Measurements from ENCODE around the gene CRYBB3. TPM values are rescaled to one million over a fixed set of nuclear protein-coding genes. Genes with fewer than 3 reads are reported as not detected.

Gene CRYBB3
- total and polyA plus RNA-seq, 9 of the 15 experiments (the other 6 are each of a cell fraction or from before 2014, with no cell fraction given) = not detected

DNA sequence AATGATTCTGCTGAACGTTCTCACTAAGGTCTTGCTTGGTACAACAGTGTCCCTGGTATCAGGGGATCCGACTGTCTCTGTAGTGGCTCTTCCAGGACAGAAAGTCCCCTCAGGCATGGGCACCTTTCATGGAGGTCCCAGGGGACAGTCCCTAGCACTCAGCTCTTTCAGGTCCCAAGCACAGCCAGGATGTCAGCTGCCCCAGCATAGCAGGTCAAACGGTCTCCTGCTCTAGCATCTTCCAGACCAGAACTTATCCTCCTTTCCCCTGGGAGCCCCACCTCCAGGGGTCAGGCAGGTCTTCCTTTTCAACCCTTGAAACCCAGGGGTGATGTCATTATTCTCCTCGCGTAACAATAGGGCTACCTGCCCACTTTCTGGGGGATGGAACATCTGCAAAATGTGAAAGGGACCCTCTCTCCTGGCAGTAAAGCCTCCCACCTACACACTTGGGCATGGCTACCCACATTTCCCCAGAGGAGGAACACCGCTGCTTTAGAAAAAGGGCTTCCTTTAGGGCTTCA lies 24.7 kb upstream of the CRYBB3 start:
- Histone ChIP-seq H3K36me3 (ENCODE audit: control insufficient read depth, insufficient read depth, low read length) (no peaks in the 10 kb centered on the region), H3K4me3 (no peak overlapping the region)
- 0% methylated on average over 3 of the region's 6 CpGs for WGBS (ENCODE audit: insufficient coverage, low coverage, missing lambda C conversion rate)

DNA sequence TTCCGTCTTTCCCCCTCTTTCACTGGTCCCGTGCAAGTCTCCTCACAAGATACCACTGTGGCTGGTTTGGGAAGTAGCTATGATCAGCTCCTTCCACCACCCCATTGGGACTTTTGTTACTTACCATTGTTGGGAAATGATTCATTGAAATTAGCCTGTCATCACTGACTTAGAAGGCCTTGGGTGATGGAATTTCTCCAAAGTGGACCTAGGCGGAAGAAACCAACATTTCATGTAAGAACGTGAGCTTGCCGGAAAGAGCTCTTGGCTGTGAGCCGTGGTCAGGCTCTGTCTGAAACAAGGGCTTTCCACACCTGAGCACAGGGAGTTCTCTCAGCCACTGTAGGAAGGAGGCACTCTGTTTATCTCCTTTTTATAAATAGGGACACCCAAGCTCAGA lies 23.5 kb upstream of the CRYBB3 start:
- BruUV-seq (replicated peaks) = no TSS peak
- no peaks in the 10 kb centered on the region for H3K36me3 ChIP-seq (ENCODE audit: control insufficient read depth, insufficient read depth, low read length)
- no peaks in the 10 kb centered on the region for H3K9me1 ChIP-seq (ENCODE audit: control insufficient read depth, insufficient read depth, low read length)

More for the DNA sequence above, 24.7 kb upstream of the CRYBB3 start:
- in situ Hi-C loops (cut with MboI) (no loop called here), intact Hi-C loops (cut with micrococcal nuclease) (no loop called here)
- Histone ChIP-seq H3K9ac (ENCODE audit: insufficient read depth in 1 of 2, low read depth in 2 of 2, low read length in 2 of 2) (no peak overlapping the region), H2AFZ (ENCODE audit: low read depth, low read length) (no peak overlapping the region), H4K20me1 (replicated peaks; ENCODE audit: control insufficient read depth, insufficient read depth, low read length) (no peaks in the 10 kb centered on the region), H3K4me1 (replicated peaks in 1 of 2; ENCODE audit: control insufficient read depth in 2 of 2, insufficient read depth in 2 of 2, low read length in 2 of 2) (no peaks in the 10 kb centered on the region), H3K27ac (ENCODE audit: extremely low read depth, low read depth, low read length) (no peak overlapping the region), H3K4me2 (ENCODE audit: insufficient read depth, low read length) (no peak overlapping the region), H3K9me3 (replicated peaks; ENCODE audit: control insufficient read depth, insufficient read depth, low read depth, low read length) (no peaks in the 10 kb centered on the region), H3K9me1 (ENCODE audit: control insufficient read depth, insufficient read depth, low read length) (no peaks in the 10 kb centered on the region), H3K27me3 (ENCODE audit: control insufficient read depth in 2 of 2, insufficient read depth in 2 of 2, low read length in 2 of 2) (peaks cover 0 to 8% of the 10 kb centered on the region in 2 experiments; a peak in 3 of 5 replicates), H3K79me2 (ENCODE audit: control insufficient read depth, insufficient read depth, low read length) (no peaks in the 10 kb centered on the region)
- FAIRE-seq (no peak), DNase-seq (ENCODE audit: extremely low read depth in 1 of 4, low spot score in 3 of 4) (no peak), ATAC-seq (no peak)
- POLR2A ChIA-PET = interaction anchor here (0.8 kb wide), 1 partner anchor 114 kb away, joined by 4 read pairs; no protein-coding TSS in a partner anchor
- TF ChIP-seq HDAC2 (IDR thresholded peaks at IDR 0.05) = no peak
- BruUV-seq (replicated peaks) = no TSS peak
- CTCF ChIA-PET (ENCODE audit: low intra/inter-chr PET ratio) = no interaction called here

More for the DNA sequence above, 23.5 kb upstream of the CRYBB3 start:
- TF ChIP-seq BCOR (IDR thresholded peaks at IDR 0.05) (no peak), POLR2AphosphoS5 (IDR thresholded peaks at IDR 0.05; ENCODE audit: control insufficient read depth, insufficient read depth, low read depth, low read length) (no peak), RBM17 (IDR thresholded peaks at IDR 0.05; ENCODE audit: borderline replicate concordance, low read depth, low read length) (no peak), NFYB (IDR thresholded peaks at IDR 0.05; ENCODE audit: extremely low read depth, insufficient read length) (no peak), MYBL2 (IDR thresholded peaks at IDR 0.05; ENCODE audit: low read depth) (no peak), MYBL2 (CRISPR knock-in tag; IDR thresholded peaks at IDR 0.05; ENCODE audit: borderline replicate concordance) (no peak), ZNF445 (CRISPR knock-in tag; IDR thresholded peaks at IDR 0.05; ENCODE audit: low read depth) (no peak), HDAC8 (tag; IDR thresholded peaks at IDR 0.05) (no peak), MEF2A (IDR thresholded peaks at IDR 0.05; ENCODE audit: control insufficient read depth, low read depth, low read length) (no peak), NFE2L1 (tag; IDR thresholded peaks at IDR 0.05; ENCODE audit: borderline replicate concordance, low read depth) (no peak), PCBP1 (IDR thresholded peaks at IDR 0.05; ENCODE audit: low read depth, low read length, poor library complexity, severe bottlenecking) (no peak), ZNF23 (CRISPR knock-in tag; IDR thresholded peaks at IDR 0.05) (no peak), HMG20A (CRISPR knock-in tag; conservative IDR thresholded peaks at IDR 0.05) (no peak), RBM39 (optimal IDR thresholded peaks at IDR 0.05; ENCODE audit: low read depth, low read length) (no peak), ZNF175 (CRISPR knock-in tag; IDR thresholded peaks at IDR 0.05; ENCODE audit: low read depth) (no peak)
- TF ChIP-seq, protein P1, sequence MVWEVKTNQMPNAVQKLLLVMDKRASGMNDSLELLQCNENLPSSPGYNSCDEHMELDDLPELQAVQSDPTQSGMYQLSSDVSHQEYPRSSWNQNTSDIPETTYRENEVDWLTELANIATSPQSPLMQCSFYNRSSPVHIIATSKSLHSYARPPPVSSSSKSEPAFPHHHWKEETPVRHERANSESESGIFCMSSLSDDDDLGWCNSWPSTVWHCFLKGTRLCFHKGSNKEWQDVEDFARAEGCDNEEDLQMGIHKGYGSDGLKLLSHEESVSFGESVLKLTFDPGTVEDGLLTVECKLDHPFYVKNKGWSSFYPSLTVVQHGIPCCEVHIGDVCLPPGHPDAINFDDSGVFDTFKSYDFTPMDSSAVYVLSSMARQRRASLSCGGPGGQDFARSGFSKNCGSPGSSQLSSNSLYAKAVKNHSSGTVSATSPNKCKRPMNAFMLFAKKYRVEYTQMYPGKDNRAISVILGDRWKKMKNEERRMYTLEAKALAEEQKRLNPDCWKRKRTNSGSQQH (CRISPR knock-in tag; IDR thresholded peaks at IDR 0.05) = no peak
- H3K4me3 ChIP-seq = no peak overlapping the region
- no peak for FAIRE-seq
- no peak overlapping the region for H3K27ac ChIP-seq (ENCODE audit: extremely low read depth, low read depth, low read length)
- H3K9me3 ChIP-seq (replicated peaks; ENCODE audit: control insufficient read depth, insufficient read depth, low read depth, low read length) = no peaks in the 10 kb centered on the region
- in situ Hi-C loops (cut with MboI) = no loop called here
- intact Hi-C loops (cut with micrococcal nuclease) = no loop called here
- no peak overlapping the region for H2AFZ ChIP-seq (ENCODE audit: low read depth, low read length)
- H3K4me1 ChIP-seq (replicated peaks in 1 of 2; ENCODE audit: control insufficient read depth in 2 of 2, insufficient read depth in 2 of 2, low read length in 2 of 2) = no peaks in the 10 kb centered on the region
- ChIA-PET POLR2A (no interaction called here), CTCF (ENCODE audit: low intra/inter-chr PET ratio) (no interaction called here)
- H3K9ac ChIP-seq (ENCODE audit: insufficient read depth in 1 of 2, low read depth in 2 of 2, low read length in 2 of 2) = no peak overlapping the region
- no peak for ATAC-seq
- no peaks in the 10 kb centered on the region for H4K20me1 ChIP-seq (replicated peaks; ENCODE audit: control insufficient read depth, insufficient read depth, low read length)
- peaks cover 0 to 5% of the 10 kb centered on the region in 2 experiments; a peak in 3 of 5 replicates for H3K27me3 ChIP-seq (ENCODE audit: control insufficient read depth in 2 of 2, insufficient read depth in 2 of 2, low read length in 2 of 2)
- no peak overlapping the region for H3K4me2 ChIP-seq (ENCODE audit: insufficient read depth, low read length)
- H3K79me2 ChIP-seq (ENCODE audit: control insufficient read depth, insufficient read depth, low read length) = no peaks in the 10 kb centered on the region
- DNase-seq (ENCODE audit: extremely low read depth in 1 of 4, low spot score in 3 of 4) = no peak
- WGBS (ENCODE audit: insufficient coverage, low coverage, missing lambda C conversion rate) = 15% methylated on average over 4 of the region's 6 CpGs

Data from K562 (cell line).